ENCODE measurements around the gene DDTL.

Gene DDTL

GRCh38 chr22:24011735-24012068 is 45.0 kb downstream of the DDTL start:
- no peak for ATAC-seq (replicated peaks; ENCODE audit: extremely low read depth, poor library complexity, severe bottlenecking)
- H3K4me3 Mint-ChIP-seq: peak overlapping the region; percentile 97
- peak overlapping the region; percentile 98 for H3K27ac Mint-ChIP-seq (ENCODE audit: low read depth)
- no peak for DNase-seq (ENCODE audit: low spot score in 2 of 2)
- peaks cover 13% of the 10 kb centered on the region for H3K36me3 Mint-ChIP-seq (ENCODE audit: insufficient read depth)
- no peaks in the 10 kb centered on the region for H3K27me3 Mint-ChIP-seq
- H3K4me1 Mint-ChIP-seq: peaks cover 46% of the 10 kb centered on the region
- H3K9me3 Mint-ChIP-seq: peaks cover 4% of the 10 kb centered on the region

DNA sequence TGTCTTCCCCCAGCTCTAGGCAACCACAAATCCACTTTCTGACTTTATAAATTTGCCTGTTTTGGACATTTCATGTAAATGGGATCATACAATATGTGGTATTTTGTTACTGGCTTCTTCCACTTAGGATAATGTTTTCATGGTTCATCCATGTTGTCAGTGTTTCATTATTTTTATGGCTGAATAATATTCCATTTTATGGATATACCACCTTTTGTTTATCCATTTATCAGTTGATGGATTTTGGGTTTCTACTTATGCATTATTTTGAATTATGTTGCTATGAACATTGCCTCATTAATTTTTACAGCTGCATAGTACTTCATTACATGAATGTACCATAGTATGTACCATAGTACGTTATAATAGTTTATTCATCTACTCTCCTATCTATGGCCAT is 49.5 kb downstream of the DDTL start:
- no peaks in the 10 kb centered on the region for H3K27me3 Mint-ChIP-seq
- H3K4me3 Mint-ChIP-seq: no peak overlapping the region
- ATAC-seq (replicated peaks; ENCODE audit: extremely low read depth, poor library complexity, severe bottlenecking) (no peak), DNase-seq (ENCODE audit: low spot score in 2 of 2) (no peak)
- H3K9me3 Mint-ChIP-seq: peaks cover 4% of the 10 kb centered on the region
- H3K36me3 Mint-ChIP-seq (ENCODE audit: insufficient read depth): peaks cover 13% of the 10 kb centered on the region
- H3K4me1 Mint-ChIP-seq: peaks cover 42% of the 10 kb centered on the region
- H3K27ac Mint-ChIP-seq (ENCODE audit: low read depth): no peak overlapping the region

DNA sequence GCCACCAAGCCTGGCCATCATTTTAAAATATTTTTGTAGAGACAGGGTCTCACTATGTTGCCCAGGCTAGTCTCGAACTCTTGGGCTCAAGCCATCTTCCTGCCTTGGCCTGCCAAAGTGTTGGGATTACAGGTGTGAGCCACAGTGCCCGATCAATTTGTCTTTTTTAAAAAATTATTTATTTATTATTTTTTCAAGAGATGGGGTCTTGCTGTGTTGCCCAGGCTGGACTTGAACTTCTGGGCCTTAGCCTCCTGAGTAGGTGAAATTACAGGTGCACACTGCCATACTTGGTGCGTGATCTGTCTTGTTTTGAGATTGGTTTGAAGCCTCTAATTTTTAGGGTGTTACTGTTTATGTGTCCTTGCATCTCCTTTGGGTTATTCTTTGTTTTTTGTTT is 54.6 kb downstream of the DDTL start:
- H3K4me1 Mint-ChIP-seq: peaks cover 35% of the 10 kb centered on the region
- peaks cover 12% of the 10 kb centered on the region for H3K36me3 Mint-ChIP-seq (ENCODE audit: insufficient read depth)
- DNase-seq (ENCODE audit: low spot score in 2 of 2): no peak
- H3K27me3 Mint-ChIP-seq: no peaks in the 10 kb centered on the region
- no peak overlapping the region for H3K4me3 Mint-ChIP-seq
- H3K27ac Mint-ChIP-seq (ENCODE audit: low read depth): no peak overlapping the region
- ATAC-seq (replicated peaks; ENCODE audit: extremely low read depth, poor library complexity, severe bottlenecking): no peak
- no peaks in the 10 kb centered on the region for H3K9me3 Mint-ChIP-seq

Measured in central memory CD8-positive, alpha-beta T cell (primary cell).